ENCODE results near the gene HIGD2B.

DNA sequence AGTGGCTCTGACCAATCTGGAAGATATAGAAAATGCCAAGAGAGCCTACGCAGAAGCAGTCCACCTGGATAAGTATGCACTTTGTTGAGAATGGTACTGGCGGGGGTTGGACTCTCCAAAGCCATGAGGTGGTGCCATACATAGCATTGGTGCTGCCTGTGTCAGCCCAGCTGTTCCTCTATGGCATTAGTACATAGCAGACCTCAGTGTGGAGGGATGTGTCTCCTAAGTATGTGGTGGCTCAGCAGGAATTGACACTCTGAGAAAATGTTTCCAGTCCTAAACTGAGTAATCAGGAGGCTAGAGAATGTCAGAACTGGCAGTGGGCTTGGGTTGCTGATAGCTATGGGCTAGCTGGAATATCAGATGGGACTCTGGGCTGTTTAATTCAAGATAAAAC is 49.1 kb upstream of the HIGD2B start:
- TF ChIP-seq, protein P1, sequence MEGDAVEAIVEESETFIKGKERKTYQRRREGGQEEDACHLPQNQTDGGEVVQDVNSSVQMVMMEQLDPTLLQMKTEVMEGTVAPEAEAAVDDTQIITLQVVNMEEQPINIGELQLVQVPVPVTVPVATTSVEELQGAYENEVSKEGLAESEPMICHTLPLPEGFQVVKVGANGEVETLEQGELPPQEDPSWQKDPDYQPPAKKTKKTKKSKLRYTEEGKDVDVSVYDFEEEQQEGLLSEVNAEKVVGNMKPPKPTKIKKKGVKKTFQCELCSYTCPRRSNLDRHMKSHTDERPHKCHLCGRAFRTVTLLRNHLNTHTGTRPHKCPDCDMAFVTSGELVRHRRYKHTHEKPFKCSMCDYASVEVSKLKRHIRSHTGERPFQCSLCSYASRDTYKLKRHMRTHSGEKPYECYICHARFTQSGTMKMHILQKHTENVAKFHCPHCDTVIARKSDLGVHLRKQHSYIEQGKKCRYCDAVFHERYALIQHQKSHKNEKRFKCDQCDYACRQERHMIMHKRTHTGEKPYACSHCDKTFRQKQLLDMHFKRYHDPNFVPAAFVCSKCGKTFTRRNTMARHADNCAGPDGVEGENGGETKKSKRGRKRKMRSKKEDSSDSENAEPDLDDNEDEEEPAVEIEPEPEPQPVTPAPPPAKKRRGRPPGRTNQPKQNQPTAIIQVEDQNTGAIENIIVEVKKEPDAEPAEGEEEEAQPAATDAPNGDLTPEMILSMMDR (IDR thresholded peaks at IDR 0.05), result no peak
- no peak for TF ChIP-seq POLR2A (IDR thresholded peaks at IDR 0.05)
